GM12892 (cell line): Measurements from ENCODE around the gene IFNA14.
"Not testable (repeated sequence)": the region's sequence is repeated elsewhere in the genome, so short reads cannot be mapped to it uniquely, and the experiment has no call there.

Experiments
- DNase-seq: peaks from one replicate; pipeline ENCODE4 v3.0.0; 2011; ENCODE audit not compliant: insufficient read length
- FAIRE-seq: peaks from 2 replicates; lab custom pipeline; 2011; peaks lifted over from hg19 to GRCh38; lab: Jason Lieb, UNC
- POLR2A ChIP-seq: IDR thresholded peaks from 2 replicates; pipeline ENCODE4 v1.6.1; 2011; ENCODE audit warnings: low read depth, low read length, control low read depth
- POLR2AphosphoS5 ChIP-seq: IDR thresholded peaks from 2 replicates; pipeline ENCODE4 v1.6.1; 2011; ENCODE audit warnings: low read depth, low read length, control low read depth
- TAF1 ChIP-seq: IDR thresholded peaks from 2 replicates; pipeline ENCODE4 v1.6.1; 2011; ENCODE audit warnings: low read depth, mild to moderate bottlenecking, control low read depth, low read length, borderline replicate concordance

Gene IFNA14

GRCh38 chr9:21210311-21210710, 29.5 kb downstream of the IFNA14 start:
- FAIRE-seq: no peak
- TF ChIP-seq POLR2AphosphoS5 (no peak), POLR2A (no peak), TAF1 (no peak)
- DNase-seq: no peak

- FAIRE-seq, DNase-seq: not testable (repeated sequence)
Measured at GRCh38 chr9:21207043-21207442, 32.8 kb downstream of the IFNA14 start, which contains the start of gene IFNA10. Gene IFNA10, minus strand, starts transcription at chr9:21207143. Its CDS starts 46 bp downstream, at chr9:21207097.

- TF ChIP-seq POLR2A: no peak
- no peak for TF ChIP-seq POLR2AphosphoS5
- no peak for TF ChIP-seq TAF1
- DNase-seq (no peak), FAIRE-seq (no peak)
Measured at GRCh38 chr9:21205204-21205603, 34.6 kb downstream of the IFNA14 start.

- not testable (repeated sequence) for FAIRE-seq, DNase-seq
Measured at GRCh38 chr9:21202105-21202504, 37.7 kb downstream of the IFNA14 start, which contains the start of gene IFNA7. Gene IFNA7, minus strand, starts transcription at chr9:21202205. Its CDS starts 40 bp downstream, at chr9:21202165.

GRCh38 chr9:21194867-21195776, 44.7 kb downstream of the IFNA14 start:
- DNase-seq: not testable (repeated sequence)
- peak; percentile 70 for FAIRE-seq
